Right lobe of liver (tissue), 6 donors: ENCODE results near the gene TCEA3. TPM values are rescaled to one million over a fixed set of nuclear protein-coding genes. Genes with fewer than 3 reads are reported as not detected.

Experiments used
- ATAC-seq, 4 donors: fragments of 200-7000 bp; cut with Tn5 transposase; one replicate each; pipeline ENCODE4 v1.9.1; 2020; ENCODE audit warnings: mild to moderate bottlenecking in 4 of 4, moderate library complexity in 4 of 4
- DNase-seq, 3 donors: peaks; one replicate each; pipeline ENCODE4 v3.0.0-alpha.2; 2020
- H3K27ac ChIP-seq, 3 donors: fragments of 200-600 bp; one replicate each; pipeline ENCODE4 v1.8.0; 2022
- H3K27me3 ChIP-seq, 2 donors: fragments of 200-600 bp; one replicate each; pipeline ENCODE4 v1.8.0; 2022
- H3K36me3 ChIP-seq, 4 donors: fragments of 200-600 bp; sonication (generic) in 1 of 4; one replicate each; pipeline versions ENCODE4 v1.5.1 to v1.8.0; 2017 to 2022; ENCODE audit warnings: control low read depth in 1 of 4
- H3K4me1 ChIP-seq, 4 donors: fragments of 200-600 bp; sonication (generic) in 1 of 4; one replicate each; pipeline versions ENCODE4 v1.5.1 to v1.8.0; 2017 to 2022; ENCODE audit warnings: control low read depth in 1 of 4
- H3K4me3 ChIP-seq, 3 donors: fragments of 200-600 bp; one replicate each; pipeline ENCODE4 v1.8.0; 2022
- H3K9me3 ChIP-seq, 4 donors: fragments of 200-600 bp; sonication (generic) in 1 of 4; one replicate each; pipeline versions ENCODE4 v1.5.1 to v1.8.0; 2017 to 2022; ENCODE audit warnings: control low read depth in 1 of 4
- POLR2A ChIP-seq: fragments of 450-650 bp; IDR thresholded peaks from one replicate; pipeline ENCODE4 v1.6.1; 2017; ENCODE audit warnings: antibody characterized with exemption, mild to moderate bottlenecking
- WGBS: methylation state at CpG from one replicate; pipeline ENCODE4 v1.1.6; 2018; ENCODE audit warnings: low coverage, low lambda C conversion rate; ENCODE audit not compliant: insufficient coverage; ENCODE audit errors: missing lambda C conversion rate; 5-methylcytosine and 5-hydroxymethylcytosine counted together
- intact Hi-C, 2 donors: fragments of 100-400 bp; cut with DNase I; formaldehyde crosslinking; loops; one replicate each; pipeline versions ENCODE4 v1.11.2 to v1.14.1; 2022
- total RNA-seq, 6 experiments: library from RNA; depleted of rRNA in 2 of 6; stranded (reverse); fragments of >200 nt in 2 of 6; fragmentation: NEBNext Ultra II Directional in 3 of 6; extraction: Animal tissue kit (Norgen Biotek cat#: 25700) in 3 of 6; gene quantifications; one replicate each; pipeline versions ENCODE4 v1.1.0 to v1.2.4, GENCODE V29; 2016 to 2023
- TF ChIP-seq, protein P1 (sequence below), 4 donors: fragments of 200-600 bp in 3 of 4; fragments of 450-650 bp in 1 of 4; IDR thresholded peaks; one replicate each; pipeline versions ENCODE4 v1.5.1 to v1.8.0; 2016 to 2022; ENCODE audit warnings: antibody characterized with exemption in 4 of 4, mild to moderate bottlenecking in 2 of 4
- donor health status: DM: no; HTN: yes; CAD: no.
- donor health status: DM: no; HTN: no; CAD: no.
- donor health status: DM: no; HTN: no; CAD: no.
- donor health status: DM: no; HTN: yes; CAD: no.
- donor health status: DM: no; HTN: yes; CAD: no.

Gene TCEA3
- total RNA-seq, 6 experiments from 2014 or later = 53.3 to 94.0 (median 63.2) TPM

DNA sequence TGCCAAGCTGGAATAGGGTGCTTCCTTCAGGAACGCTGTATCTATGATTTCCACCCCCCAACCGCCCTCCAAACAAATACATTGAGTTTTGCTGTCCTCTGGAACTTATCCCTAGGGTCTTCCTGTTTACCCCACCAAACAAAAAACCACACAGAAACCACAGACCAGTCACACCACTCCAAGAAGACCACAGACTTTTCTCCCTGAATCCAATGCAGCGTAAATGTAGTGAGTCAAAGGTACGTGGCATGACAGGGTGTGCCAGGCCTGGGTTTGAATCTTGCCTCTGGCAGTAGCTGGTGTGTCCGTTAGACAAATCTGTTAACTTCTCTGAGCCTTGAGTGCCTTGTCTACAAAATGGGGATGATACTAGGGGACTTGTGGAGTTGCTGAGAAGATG, 31.7 kb upstream of the TCEA3 start:
- ATAC-seq (no peak), DNase-seq (no peak)
- Histone ChIP-seq H3K4me3 (no peak overlapping the region), H3K27me3 (no peaks in the 10 kb centered on the region), H3K36me3 (no peaks in the 10 kb centered on the region), H3K9me3 (no peaks in the 10 kb centered on the region), H3K4me1 (peaks cover 0 to 68% (median 16%) of the 10 kb centered on the region in 4 donors), H3K27ac (peak overlapping the region in 2 of 3 donors; percentile 63 to 85)
- intact Hi-C loops = no loop called here
- TF ChIP-seq, protein P1, sequence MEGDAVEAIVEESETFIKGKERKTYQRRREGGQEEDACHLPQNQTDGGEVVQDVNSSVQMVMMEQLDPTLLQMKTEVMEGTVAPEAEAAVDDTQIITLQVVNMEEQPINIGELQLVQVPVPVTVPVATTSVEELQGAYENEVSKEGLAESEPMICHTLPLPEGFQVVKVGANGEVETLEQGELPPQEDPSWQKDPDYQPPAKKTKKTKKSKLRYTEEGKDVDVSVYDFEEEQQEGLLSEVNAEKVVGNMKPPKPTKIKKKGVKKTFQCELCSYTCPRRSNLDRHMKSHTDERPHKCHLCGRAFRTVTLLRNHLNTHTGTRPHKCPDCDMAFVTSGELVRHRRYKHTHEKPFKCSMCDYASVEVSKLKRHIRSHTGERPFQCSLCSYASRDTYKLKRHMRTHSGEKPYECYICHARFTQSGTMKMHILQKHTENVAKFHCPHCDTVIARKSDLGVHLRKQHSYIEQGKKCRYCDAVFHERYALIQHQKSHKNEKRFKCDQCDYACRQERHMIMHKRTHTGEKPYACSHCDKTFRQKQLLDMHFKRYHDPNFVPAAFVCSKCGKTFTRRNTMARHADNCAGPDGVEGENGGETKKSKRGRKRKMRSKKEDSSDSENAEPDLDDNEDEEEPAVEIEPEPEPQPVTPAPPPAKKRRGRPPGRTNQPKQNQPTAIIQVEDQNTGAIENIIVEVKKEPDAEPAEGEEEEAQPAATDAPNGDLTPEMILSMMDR (IDR thresholded peaks at IDR 0.05) = no peak
- TF ChIP-seq POLR2A = no peak
- WGBS = 72% methylated on average over 3 of the region's 5 CpGs

DNA sequence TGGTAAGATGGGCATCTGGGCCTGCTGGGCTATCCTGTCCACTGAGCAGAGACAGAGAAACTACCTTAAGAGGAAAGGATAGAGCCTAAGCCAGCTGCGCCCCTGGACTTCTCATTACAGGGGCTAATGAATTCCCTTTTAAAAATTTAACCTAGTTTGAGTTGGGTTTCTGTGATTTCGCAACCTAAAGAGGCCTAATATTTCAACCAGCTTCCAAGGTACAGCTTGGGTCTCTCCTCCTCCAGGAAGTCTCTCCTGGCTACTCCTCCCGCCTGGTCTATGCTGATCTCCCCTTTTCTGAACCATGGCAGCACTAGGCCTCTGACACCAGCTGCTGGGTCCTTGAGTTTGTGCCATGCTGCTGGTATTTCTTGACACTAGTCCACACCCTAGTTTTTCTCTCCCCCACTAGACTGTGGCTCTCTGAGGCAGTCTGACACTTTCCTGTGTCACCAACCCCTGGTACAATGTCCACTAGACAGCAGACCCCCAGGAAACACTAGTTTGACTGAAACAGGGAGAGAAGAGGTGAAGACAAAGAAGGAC, 29.0 kb upstream of the TCEA3 start:
- TF ChIP-seq, protein P1 (IDR thresholded peaks at IDR 0.05) = no peak
- no peak for TF ChIP-seq POLR2A
- WGBS = 60% methylated on average over 2 of the region's 3 CpGs
- H3K4me1 ChIP-seq = peaks cover 0 to 63% (median 19%) of the 10 kb centered on the region in 4 donors
- peaks cover 0 to 5% (median 0%) of the 10 kb centered on the region in 4 donors for H3K36me3 ChIP-seq
- no peaks in the 10 kb centered on the region for H3K9me3 ChIP-seq
- H3K27ac ChIP-seq = peak overlapping the region in 2 of 3 donors; percentile 10 to 49
- H3K4me3 ChIP-seq = no peak overlapping the region
- intact Hi-C loops = no loop called here
- DNase-seq (no peak), ATAC-seq (no peak)
- H3K27me3 ChIP-seq = no peaks in the 10 kb centered on the region

DNA sequence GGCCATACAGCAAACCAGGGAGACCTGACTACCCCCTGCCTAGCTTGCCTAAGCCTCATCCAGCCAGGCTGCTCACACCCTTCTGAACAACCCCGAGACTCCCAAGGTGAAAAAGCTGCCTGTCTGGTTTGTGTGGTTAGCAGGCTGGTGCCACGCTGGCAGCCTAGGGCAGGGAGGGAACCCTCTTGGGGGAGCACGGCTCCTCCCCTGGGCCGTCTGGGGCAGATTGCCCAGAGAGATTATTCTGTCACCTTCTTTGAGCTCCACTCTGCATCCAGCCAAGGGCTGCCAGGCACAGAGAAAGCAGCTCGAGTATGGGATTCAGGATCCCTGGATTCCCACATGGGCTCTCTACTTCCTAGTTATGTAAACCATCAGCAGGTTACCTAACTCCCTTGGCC, 27.5 kb upstream of the TCEA3 start:
- Histone ChIP-seq H3K9me3 (no peaks in the 10 kb centered on the region), H3K36me3 (peaks cover 0 to 5% (median 0%) of the 10 kb centered on the region in 4 donors), H3K27ac (peak overlapping the region in 2 of 3 donors; percentile 10 to 49), H3K4me1 (peaks cover 0 to 57% (median 13%) of the 10 kb centered on the region in 4 donors), H3K27me3 (no peaks in the 10 kb centered on the region), H3K4me3 (no peak overlapping the region)
- ATAC-seq (peak; percentile 39 to 82 (median 70)), DNase-seq (peak in 2 of 3 donors; percentile 74 to 81)
- WGBS = no CpG with 5 or more reads among the region's 5 CpGs
- TF ChIP-seq, protein P1 (IDR thresholded peaks at IDR 0.05) = no peak
- no peak for TF ChIP-seq POLR2A
- intact Hi-C loops = no loop called here

DNA sequence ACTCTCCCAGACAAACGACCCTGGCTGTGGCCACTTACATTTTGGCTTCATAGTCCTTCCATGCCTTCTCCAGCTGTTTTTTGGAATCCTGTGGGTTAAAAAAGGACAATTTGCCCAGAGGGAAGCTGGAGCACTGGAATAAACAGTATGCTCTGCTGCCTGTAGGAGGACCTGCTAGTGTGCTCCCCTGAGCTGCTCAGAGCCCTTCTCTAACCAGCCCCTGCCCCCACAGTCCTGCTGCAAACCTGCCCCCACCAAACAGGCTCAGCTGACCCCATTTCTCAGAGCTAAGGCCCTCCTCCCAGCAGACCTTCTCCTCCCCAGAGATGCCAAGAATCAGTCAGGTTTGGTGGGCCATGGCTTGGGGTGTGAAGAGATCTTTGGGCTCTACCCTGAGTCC, 26.9 kb upstream of the TCEA3 start:
- H3K27me3 ChIP-seq = no peaks in the 10 kb centered on the region
- no peaks in the 10 kb centered on the region for H3K9me3 ChIP-seq
- intact Hi-C loops = no loop called here
- peak overlapping the region in 2 of 3 donors; percentile 10 to 49 for H3K27ac ChIP-seq
- no peak for TF ChIP-seq POLR2A
- TF ChIP-seq, protein P1 (IDR thresholded peaks at IDR 0.05) = no peak
- H3K4me1 ChIP-seq = peaks cover 0 to 56% (median 10%) of the 10 kb centered on the region in 4 donors
- no peak overlapping the region for H3K4me3 ChIP-seq
- WGBS = 29% methylated on average over 1 of the region's 1 CpG
- peak in 1 of 4 donors; percentile 2 for ATAC-seq
- H3K36me3 ChIP-seq = peaks cover 0 to 5% (median 0%) of the 10 kb centered on the region in 4 donors
- DNase-seq = no peak
